Panc1 (cell line): Measurements from ENCODE around the gene GDPD5. TPM values are rescaled to one million over a fixed set of nuclear protein-coding genes. Genes with fewer than 3 reads are reported as not detected.

Experiments
- ATAC-seq: fragments of 200-7000 bp; cut with Tn5 transposase; 2 replicates; pipeline ENCODE4 v1.9.1; 2020; ENCODE audit warnings: mild to moderate bottlenecking, moderate library complexity
- BruUV-seq: library from RNA; stranded (reverse); fragments of 400-500 nt; replicated peaks from 2 replicates; lab custom pipeline; 2021; lab: Mats Ljungman, UMichigan
- CTCF ChIA-PET: fragments of 300-600 bp; sonication (Branson Sonifier 250); formaldehyde crosslinking; loops from one replicate; lab custom pipeline; 2022; ENCODE audit warnings: antibody characterized with exemption; lab: Charles Lee
- POLR2A ChIA-PET: fragments of 300-600 bp; sonication (Branson Sonifier 250); formaldehyde crosslinking; loops from one replicate; lab custom pipeline; 2022; ENCODE audit warnings: antibody characterized with exemption; lab: Charles Lee
- DNase-seq: peaks from one replicate; pipeline ENCODE4 v3.0.0-alpha.2; 2010; ENCODE audit warnings: low read depth, low spot score
- H3K27ac ChIP-seq: 2 replicates; pipeline ENCODE4 v1.5.1; 2011; ENCODE audit warnings: mild to moderate bottlenecking, low read length, inconsistent platforms
- H3K27me3 ChIP-seq: fragments of 200-500 bp; sonication (Bioruptor generic); 2 replicates; pipeline ENCODE4 v1.6.0; 2014; ENCODE audit warnings: low read length, inconsistent platforms; ENCODE audit not compliant: control insufficient read depth, insufficient read depth
- H3K36me3 ChIP-seq: fragments of 200-500 bp; sonication (Bioruptor generic); 2 replicates; pipeline ENCODE4 v1.5.1; 2014; ENCODE audit warnings: inconsistent platforms, mild to moderate bottlenecking, low read length, moderate library complexity; ENCODE audit not compliant: control insufficient read depth, insufficient read depth
- H3K4me1 ChIP-seq: 2 replicates; pipeline ENCODE4 v1.5.1; 2011; ENCODE audit warnings: inconsistent platforms, mild to moderate bottlenecking, low read length, moderate library complexity; ENCODE audit not compliant: control insufficient read depth, insufficient read depth
- H3K4me3 ChIP-seq, 2 experiments: 2 replicates each; pipeline ENCODE4 v1.5.1; 2011 to 2012; ENCODE audit warnings: low read depth in 2 of 2, low read length in 2 of 2, mild to moderate bottlenecking in 2 of 2, inconsistent platforms in 1 of 2, moderate library complexity in 1 of 2
- H3K9me3 ChIP-seq: fragments of 200-500 bp; sonication (Bioruptor generic); 2 replicates; pipeline ENCODE4 v1.5.1; 2014; ENCODE audit warnings: low read depth, mild to moderate bottlenecking, inconsistent platforms, low read length, moderate library complexity; ENCODE audit not compliant: control insufficient read depth, insufficient read depth
- CTCF ChIP-seq: fragments of 450-650 bp; IDR thresholded peaks from 2 replicates; pipeline ENCODE4 v1.5.1; 2017; ENCODE audit warnings: mild to moderate bottlenecking
- POLR2AphosphoS5 ChIP-seq: IDR thresholded peaks from 2 replicates; pipeline ENCODE4 v1.6.1; 2012; ENCODE audit warnings: mild to moderate bottlenecking, low read depth, low read length, moderate library complexity
- REST ChIP-seq, 2 experiments: IDR thresholded peaks; 2 replicates each; pipeline ENCODE4 v1.6.1; 2011 to 2012; ENCODE audit warnings: low read depth in 2 of 2, control low read depth in 1 of 2, low read length in 1 of 2, mild to moderate bottlenecking in 1 of 2, moderate library complexity in 1 of 2; ENCODE audit not compliant: insufficient read depth in 1 of 2
- SIN3A ChIP-seq: IDR thresholded peaks from 2 replicates; pipeline ENCODE4 v1.6.1; 2012; ENCODE audit warnings: low read depth, mild to moderate bottlenecking, low read length, moderate library complexity, borderline replicate concordance; ENCODE audit not compliant: insufficient read depth
- TCF7L2 ChIP-seq: IDR thresholded peaks from 2 replicates; pipeline ENCODE4 v1.6.1; 2011; ENCODE audit warnings: mild to moderate bottlenecking, low read depth, low read length, inconsistent platforms
- in situ Hi-C: cut with HindIII; loops from 2 replicates; pipeline ENCODE4 v1.10.0; 2016; ENCODE audit warnings: low sequenced_read_pairs, low pct_unique_long_range_greater_than_20kb
- intact Hi-C: fragments of 100-400 bp; cut with micrococcal nuclease; formaldehyde crosslinking; loops from one replicate; pipeline ENCODE4 v1.10.0; 2022; ENCODE audit not compliant: unreplicated experiment
- total RNA-seq: library from RNA; stranded (reverse); gene quantifications from one replicate; pipeline ENCODE4 v1.2.1, GENCODE V29; 2021; ENCODE audit not compliant: unreplicated experiment

Gene GDPD5
- total RNA-seq, 1 experiment from 2014 or later: 6.0 TPM

- TF ChIP-seq TCF7L2 (no peak), SIN3A (no peak), CTCF (no peak), POLR2AphosphoS5 (no peak), REST (IDR thresholded peaks at IDR 0.05; ENCODE audit: insufficient read depth in 1 of 2, low read depth in 2 of 2, low read length in 1 of 2) (no peak)
- Histone ChIP-seq H3K27ac (no peak overlapping the region), H3K36me3 (no peaks in the 10 kb centered on the region), H3K27me3 (no peaks in the 10 kb centered on the region), H3K4me1 (no peaks in the 10 kb centered on the region), H3K9me3 (no peaks in the 10 kb centered on the region), H3K4me3 (no peak overlapping the region)
- ChIA-PET CTCF (no interaction called here), POLR2A (no interaction called here)
- no TSS peak for BruUV-seq
- intact Hi-C loops: no loop called here
- DNase-seq (no peak), ATAC-seq (peak; percentile 26)
- in situ Hi-C loops: no loop called here
Observed at GRCh38 chr11:75547177-75547576, 21.4 kb upstream of the GDPD5 start.

GRCh38 chr11:75543806-75544205 lies 18.1 kb upstream of the GDPD5 start:
- TF ChIP-seq CTCF: no peak
- ChIA-PET POLR2A (no interaction called here), CTCF (no interaction called here)
- no peaks in the 10 kb centered on the region for H3K9me3 ChIP-seq
- intact Hi-C loops: loop anchor here (5.0 kb wide), 1 partner anchor 323 kb away; no protein-coding TSS in a partner anchor
- H3K4me1 ChIP-seq: no peaks in the 10 kb centered on the region
- no peaks in the 10 kb centered on the region for H3K27me3 ChIP-seq
- no TSS peak for BruUV-seq
- no peak overlapping the region for H3K4me3 ChIP-seq
- DNase-seq (no peak), ATAC-seq (no peak)
- H3K27ac ChIP-seq: no peak overlapping the region
- in situ Hi-C loops: no loop called here
- H3K36me3 ChIP-seq: no peaks in the 10 kb centered on the region
